GM10248 (cell line): Measurements from ENCODE around the gene RIOX2.

Source experiments
- CTCF ChIA-PET: fragments of 300-600 bp; sonication (Branson Sonifier 250); formaldehyde crosslinking; extraction: SDS; loops from one replicate; lab custom pipeline; 2021; ENCODE audit warnings: antibody characterized with exemption; lab: Yijun Ruan, JAX
- POLR2A ChIA-PET: fragments of 350-650 bp; sonication (Branson Sonifier 250); formaldehyde crosslinking; extraction: SDS; loops from one replicate; lab custom pipeline; 2020; ENCODE audit warnings: antibody characterized with exemption; lab: Yijun Ruan, JAX
- DNase-seq: peaks from one replicate; pipeline ENCODE4 v3.0.0; 2012; ENCODE audit errors: extremely low spot score
- CTCF ChIP-seq: IDR thresholded peaks from 2 replicates; pipeline ENCODE4 v1.5.1; 2012; ENCODE audit warnings: mild to moderate bottlenecking, low read depth; ENCODE audit errors: extremely low read depth, missing control alignments, control extremely low read depth

The RIOX2 gene

GRCh38 chr3:97971679-97972567 lies at the start of gene RIOX2:
RIOX2 (minus strand) TSS chr3:97972431; CDS start chr3:97967593, 4,838 bp downstream.
- DNase-seq: peak; percentile 86
- ChIA-PET POLR2A (interaction anchor here (1.1 kb wide), 1 partner anchor 150 kb away, joined by 5 read pairs; the partner anchor contains the start of gene CRYBG3), CTCF (interaction anchor here (0.9 to 3.4 kb wide), 6 partner anchors 10 to 68 kb away, joined by 3 to 13 read pairs (median 4); no protein-coding TSS in a partner anchor)
- TF ChIP-seq CTCF: no peak

DNA sequence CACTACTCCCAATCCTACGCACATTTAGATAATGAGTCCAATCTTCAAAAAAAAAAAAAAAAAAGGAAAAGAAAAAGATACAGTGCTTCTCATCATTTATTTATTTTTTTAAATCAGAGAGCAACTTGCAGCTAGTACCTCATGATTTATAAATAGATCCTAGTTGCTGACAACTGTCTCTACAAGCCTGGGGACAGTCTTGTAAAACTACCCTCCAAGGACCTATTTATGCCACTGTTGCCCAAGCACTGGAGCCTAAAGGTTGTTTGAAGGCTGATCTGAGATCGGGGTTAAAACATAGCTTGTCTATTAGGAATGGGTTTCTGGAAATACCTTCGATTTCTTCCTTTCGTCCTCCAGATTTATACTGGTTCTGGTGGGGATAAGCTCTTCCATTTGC lies 48.2 kb upstream of the RIOX2 start:
- no peak for TF ChIP-seq CTCF
- ChIA-PET POLR2A (no interaction called here), CTCF (interaction anchor here (1.0 to 8.2 kb wide), 6 partner anchors 11 to 228 kb away, joined by 3 to 165 read pairs (median 17); no protein-coding TSS in a partner anchor)
- no peak for DNase-seq

GRCh38 chr3:98018301-98018700 lies 46.1 kb upstream of the RIOX2 start:
- no peak for DNase-seq
- ChIA-PET CTCF (no interaction called here), POLR2A (no interaction called here)
- no peak for TF ChIP-seq CTCF

GRCh38 chr3:98014268-98014585 lies 42.0 kb upstream of the RIOX2 start:
- ChIA-PET CTCF (interaction anchor here (0.9 to 13.5 kb wide), 6 partner anchors 8 to 219 kb away, joined by 3 to 165 read pairs (median 5); no protein-coding TSS in a partner anchor), POLR2A (no interaction called here)
- no peak for DNase-seq
- no peak for TF ChIP-seq CTCF

- DNase-seq: no peak
- POLR2A ChIA-PET: no interaction called here
Measured at GRCh38 chr3:98013411-98014267, 41.4 kb upstream of the RIOX2 start.

More at GRCh38 chr3:98013411-98014267, 41.4 kb upstream of the RIOX2 start:
- CTCF ChIA-PET: interaction anchor here (0.9 to 13.5 kb wide), 7 partner anchors 10 to 218 kb away, joined by 3 to 165 read pairs (median 5); no protein-coding TSS in a partner anchor
- no peak for TF ChIP-seq CTCF
